NCI-H82 treated with DMSO at 0.1 percent for 48 hours (cell line): ENCODE measurements around the gene PDGFC.
A peak's percentile ranks its signal among the peaks of the same experiment; 100 is the strongest.
"Not testable (repeated sequence)": the region's sequence is repeated elsewhere in the genome, so short reads cannot be mapped to it uniquely, and the experiment has no call there.

Experiments used
- DNase-seq: peaks from one replicate; lab custom pipeline; 2025; ENCODE audit not compliant: unreplicated experiment; lab: John Stamatoyannopoulos, UW

PDGFC gene

DNA sequence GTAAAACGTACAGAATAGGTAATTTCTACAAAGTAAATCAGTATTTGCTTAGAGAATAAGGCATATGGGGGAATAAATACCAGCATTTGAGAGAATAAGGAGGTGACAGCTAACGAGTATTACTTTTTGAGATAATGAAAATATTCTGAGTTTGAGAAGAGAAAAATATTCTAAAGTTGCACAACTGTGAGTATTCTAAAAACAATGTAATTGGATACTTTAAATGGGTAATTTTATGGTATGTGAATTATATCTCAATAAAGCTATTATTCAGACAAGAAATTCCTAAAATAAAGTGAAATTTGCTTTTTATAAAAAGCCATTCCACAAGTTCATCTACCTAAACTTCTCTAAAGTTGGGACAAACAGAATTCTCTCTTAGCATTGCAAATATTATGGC lies 62.6 kb downstream of the PDGFC start:
- no peak for DNase-seq

- DNase-seq = no peak
Observed at GRCh38 chr4:156906325-156906724, 65.3 kb downstream of the PDGFC start.

DNA sequence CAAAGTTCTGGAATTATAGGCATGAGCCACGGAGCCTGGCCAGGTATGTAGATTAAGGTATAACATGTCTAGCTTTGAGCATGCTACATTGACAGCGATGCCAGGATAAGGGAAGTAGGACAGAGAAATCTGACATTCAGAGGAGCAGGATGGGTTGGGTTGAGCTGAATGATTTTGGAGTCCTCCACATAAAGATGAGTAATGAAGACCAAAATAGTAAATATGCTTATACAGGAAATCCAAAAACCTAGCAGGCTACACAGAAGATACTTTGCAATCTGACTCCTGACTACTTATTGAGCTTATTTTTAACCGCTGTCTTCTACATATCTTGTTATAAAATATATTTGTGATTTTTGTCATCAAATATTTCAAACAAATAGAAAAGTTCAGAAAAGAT lies 69.7 kb downstream of the PDGFC start:
- DNase-seq = no peak

DNA sequence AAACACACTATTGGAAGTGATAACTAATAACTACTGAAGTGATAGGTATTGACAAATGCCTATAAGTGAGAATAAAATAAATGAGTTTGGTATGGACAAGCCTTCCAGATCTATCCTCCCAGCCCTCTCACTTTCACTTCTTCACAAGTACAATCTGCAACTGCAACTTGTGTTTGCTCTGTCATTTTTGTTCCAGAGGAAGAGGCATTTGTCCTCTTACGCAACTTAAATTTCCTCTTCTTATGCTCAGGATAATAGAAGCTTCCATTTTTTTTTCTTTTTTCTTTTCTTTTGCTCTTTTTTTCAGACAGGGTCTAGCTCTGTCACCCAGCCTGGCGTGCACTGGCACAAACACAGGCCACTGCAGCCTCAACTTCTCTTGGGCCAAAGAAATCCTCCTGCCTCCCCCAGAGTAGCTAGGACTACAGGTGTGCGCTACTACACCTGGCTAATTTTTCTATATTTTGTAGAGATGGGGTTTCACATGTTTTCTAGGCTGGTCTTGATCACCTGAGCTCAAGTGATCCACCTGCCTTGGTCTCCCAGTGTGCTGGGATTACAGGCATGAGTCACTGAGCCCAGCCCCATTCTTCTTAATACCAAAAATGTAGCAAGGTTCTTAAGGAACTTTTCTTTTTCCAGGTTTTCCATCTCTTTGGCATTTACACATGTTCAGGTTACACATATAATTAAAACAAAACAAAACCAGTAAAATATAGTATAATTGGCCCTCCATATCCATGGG lies 73.1 kb downstream of the PDGFC start:
- DNase-seq = no peak

DNA sequence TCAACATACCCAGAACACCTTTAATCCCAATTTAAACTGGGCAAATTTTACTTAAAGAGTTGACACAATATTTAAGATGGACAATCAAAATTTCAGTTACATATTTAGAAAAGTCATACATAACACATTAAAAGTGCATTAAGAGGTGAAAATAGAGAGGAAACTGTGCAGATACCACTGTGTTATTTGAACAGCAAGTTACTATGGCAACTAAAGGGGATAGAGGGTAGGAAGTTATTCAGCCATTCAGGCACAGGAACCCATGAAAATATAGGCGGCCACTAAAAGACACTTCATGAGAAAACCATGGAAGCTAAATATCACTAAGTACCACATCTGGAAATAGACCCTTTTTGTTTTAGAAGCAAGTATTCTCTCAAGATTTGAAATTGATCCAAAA lies 75.1 kb downstream of the PDGFC start:
- DNase-seq = no peak

- DNase-seq = no peak
Observed at GRCh38 chr4:156894234-156894633, 77.4 kb downstream of the PDGFC start.

GRCh38 chr4:156892805-156893204 lies 78.8 kb downstream of the PDGFC start:
- DNase-seq = no peak

DNA sequence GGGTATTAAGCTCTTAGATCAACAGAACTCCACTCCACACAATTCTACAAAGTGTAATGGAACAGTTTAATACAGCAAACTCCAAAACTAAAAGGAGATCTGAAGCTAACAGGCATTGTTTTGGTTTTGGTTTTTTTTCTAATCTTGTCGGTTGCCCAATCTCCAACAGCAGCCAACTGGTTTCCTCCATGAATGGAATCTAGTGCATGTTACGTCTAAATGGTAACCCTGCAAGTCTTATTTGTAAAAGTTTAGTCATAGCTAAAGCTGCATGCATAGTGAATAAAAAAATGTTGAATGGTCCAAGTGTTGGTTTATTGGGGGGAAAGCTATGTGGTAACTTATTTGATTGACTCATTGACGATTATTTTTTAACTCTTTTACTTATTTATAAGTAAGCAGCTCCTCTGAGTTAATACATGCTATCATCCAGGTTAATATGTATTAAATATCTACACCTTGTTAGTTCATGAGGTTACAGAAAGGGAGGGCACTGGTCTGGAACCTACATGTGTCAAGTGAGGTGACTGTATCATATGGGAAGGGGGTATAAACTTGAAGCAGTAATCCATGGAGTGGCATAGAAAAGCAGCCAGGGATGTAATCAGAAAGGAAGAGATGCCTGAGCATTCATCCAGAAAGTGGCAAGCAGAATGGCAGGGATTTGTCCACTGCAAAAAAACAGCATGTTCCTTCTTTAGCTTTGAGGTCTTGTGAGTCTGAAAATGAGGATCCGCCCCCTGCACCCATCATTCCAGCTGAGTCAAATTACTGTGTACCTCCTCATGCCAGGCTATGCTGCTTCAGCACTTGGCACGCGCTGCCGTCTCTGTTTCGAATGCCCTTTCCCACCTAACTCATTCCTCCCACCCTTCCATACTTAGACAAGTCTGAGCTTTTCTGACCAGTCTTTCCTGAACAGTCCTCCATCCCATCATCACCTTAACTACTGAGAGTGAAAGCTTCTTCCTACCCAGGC lies 81.7 kb downstream of the PDGFC start:
- no peak for DNase-seq

DNA sequence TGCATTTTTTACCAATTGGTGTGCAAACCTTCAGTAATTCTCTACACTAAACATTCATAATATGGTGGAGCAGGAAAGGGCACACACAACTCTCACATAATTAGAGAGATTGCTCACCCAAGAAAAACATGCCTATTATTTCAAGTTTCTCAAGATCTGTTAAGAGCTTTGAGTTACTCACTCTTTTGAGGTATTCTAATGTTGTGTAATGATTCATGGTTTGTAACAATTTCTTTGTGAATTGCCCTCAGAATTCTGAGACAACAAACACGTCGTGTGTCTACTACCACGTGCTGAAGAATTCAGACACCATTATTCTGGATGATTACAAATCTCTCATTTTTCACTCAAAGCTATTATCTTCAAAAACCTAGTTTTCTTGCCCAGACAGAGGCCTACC lies 82.8 kb downstream of the PDGFC start:
- no peak for DNase-seq

- no peak for DNase-seq
Observed at GRCh38 chr4:156886481-156886880, 85.1 kb downstream of the PDGFC start.

DNA sequence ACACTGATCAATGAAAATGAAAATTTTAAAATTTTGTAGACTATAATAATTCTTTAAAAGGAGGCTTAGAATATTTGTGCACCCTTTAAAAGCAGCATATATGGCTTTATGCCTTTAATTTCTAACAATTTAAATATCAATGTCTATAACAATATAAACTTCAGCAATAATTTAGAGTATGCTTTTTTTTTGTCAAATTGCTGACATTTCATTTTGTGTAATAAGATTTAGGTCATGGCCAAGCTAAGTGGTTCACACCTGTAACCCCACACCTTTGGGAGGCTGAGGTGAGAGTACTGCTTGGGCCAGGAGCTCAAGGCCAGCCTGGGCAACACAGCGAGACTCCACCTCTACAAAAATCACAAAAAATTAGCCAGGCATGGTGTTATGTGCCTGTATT lies 86.2 kb downstream of the PDGFC start:
- DNase-seq = no peak

DNA sequence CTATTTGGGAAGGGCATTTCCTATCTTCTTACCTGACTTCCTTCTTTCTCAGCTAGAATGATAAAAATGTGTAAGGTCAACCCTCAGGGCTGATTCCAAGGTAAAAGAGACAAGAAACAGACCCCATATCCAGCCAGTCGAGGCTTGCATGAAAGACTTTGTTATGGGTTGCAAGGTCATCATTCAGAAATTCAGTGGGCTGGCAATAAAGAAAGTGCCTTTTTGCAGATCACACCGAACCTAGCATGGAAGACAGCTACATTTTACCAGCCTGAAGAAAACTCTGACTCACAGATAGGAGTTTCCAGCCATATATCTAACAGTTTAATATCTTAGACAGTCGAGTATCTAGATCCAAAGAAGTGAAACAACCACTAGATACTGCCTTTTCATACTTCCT lies 87.4 kb downstream of the PDGFC start:
- DNase-seq = no peak

DNA sequence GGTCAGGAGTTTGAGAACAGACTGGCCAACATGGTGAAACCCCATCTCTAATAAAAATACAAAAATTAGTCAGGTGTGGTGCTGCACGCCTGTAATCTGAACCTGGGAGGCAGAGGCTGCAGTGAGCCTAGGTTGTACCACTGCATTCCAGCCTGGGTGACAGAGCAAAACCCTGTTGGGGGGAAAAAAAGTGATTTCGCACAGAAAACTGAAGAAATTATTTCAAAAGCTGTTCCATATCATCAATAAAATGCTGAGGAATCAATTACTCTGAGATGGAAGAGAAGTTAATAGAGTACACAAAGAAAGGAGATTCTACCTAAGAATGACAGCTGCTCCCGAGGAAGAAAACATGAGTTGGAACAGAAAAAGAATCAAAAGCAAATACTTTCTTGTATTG lies 95.9 kb downstream of the PDGFC start:
- no peak for DNase-seq

DNA sequence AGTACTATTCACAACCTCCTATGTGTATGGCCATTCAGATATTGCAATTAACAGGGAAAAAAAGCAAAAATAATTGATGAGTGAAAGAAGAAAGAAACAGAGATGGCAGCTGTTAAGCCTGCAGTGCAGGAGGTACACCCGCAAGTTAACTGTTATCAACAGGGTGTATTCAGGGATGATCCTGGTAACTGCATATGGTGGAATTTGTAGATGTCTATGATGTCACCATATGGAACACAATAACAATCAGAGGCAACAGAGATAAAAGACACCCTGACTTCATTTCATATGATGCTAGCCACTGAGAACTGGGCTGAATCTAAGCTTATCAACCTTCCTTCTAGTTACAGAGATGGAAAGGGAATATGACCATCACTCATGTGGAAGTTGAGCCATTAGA lies 96.5 kb downstream of the PDGFC start:
- DNase-seq = no peak

DNA sequence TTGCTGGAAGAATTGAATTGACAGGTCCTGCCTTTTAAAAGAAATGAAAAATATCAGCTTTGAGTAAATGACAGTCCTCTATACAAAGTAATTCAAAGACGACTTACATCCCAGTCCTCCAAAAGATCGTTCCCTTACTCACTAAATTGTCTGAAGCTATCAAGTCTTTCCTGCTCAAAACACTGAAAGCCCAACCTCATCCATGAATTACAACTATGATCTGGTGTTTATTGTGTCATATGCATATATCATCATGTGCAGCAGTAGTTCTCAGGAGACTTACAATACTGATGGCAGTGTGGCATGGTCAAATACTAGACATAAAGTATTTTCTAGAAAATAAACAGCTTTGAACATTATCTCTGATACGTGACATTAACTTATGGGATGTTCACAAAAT lies 97.8 kb downstream of the PDGFC start:
- DNase-seq = no peak

- DNase-seq = peak; percentile 37
Observed at GRCh38 chr4:156870861-156871260, 100.7 kb downstream of the PDGFC start.

DNA sequence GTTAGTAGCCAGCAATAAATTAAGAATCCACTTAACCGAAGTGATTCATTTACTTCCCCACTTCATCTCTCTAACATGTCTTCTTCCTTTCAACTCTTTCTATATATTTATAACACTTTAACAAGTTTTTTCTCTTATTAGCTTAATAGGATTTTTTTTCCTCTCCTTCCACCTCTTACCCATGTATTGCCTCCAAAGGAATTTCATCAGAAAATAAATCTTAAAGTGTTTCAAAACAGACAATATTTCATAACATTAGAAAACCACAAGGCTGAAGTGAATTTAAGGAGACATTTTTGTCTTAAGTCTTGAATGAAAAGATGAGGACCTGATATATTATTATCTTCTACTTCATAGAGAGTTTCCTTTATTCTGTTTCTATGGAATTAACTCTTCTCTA lies 101.5 kb downstream of the PDGFC start:
- no peak for DNase-seq

GRCh38 chr4:156866088-156866487 lies 105.5 kb downstream of the PDGFC start:
- DNase-seq = not testable (repeated sequence)

DNA sequence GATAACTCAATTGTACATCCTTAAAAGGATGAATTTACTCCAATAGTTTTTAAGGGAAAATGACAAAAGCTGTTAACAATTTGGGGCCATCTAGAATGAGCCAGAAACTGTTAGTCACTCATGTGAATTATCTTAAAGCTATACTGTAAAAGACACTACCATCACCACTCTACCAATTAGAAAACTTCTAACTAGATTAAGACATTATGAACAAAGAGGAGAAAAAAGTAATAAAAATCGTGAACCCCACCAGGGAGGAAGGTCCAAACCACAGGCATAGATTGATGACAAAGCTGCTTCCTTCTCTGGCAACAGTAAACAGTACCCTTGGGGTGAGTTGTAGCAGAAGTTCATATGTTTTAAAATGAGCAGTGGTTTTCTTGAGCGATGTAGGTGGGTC lies 106.1 kb downstream of the PDGFC start:
- DNase-seq = no peak

- DNase-seq = no peak
Observed at GRCh38 chr4:156858071-156858470, 113.5 kb downstream of the PDGFC start.

DNA sequence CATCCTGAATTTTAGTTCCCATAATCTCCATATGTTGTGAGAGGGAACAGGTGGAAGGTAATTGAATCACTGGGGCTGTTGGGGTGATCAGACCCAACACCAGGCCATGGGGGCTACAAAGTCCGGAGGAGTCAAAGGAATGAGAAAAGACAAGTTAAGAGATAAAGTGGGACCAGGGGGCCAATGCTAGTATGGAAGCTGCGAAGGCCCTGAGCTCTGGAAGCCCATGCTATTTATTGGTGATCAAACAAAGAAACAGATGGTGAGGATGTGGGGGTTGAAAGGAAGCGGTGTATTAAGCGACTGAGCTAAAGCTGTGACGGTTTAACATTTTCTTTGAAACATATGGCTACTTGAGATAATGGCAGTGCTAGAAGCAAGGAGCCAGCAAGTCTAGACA lies 132.8 kb downstream of the PDGFC start:
- peak; percentile 10 for DNase-seq

- DNase-seq = no peak
Observed at GRCh38 chr4:156837625-156838345, 133.8 kb downstream of the PDGFC start.
